Measurements from ENCODE around the gene SLC22A5. TPM values are rescaled to one million over a fixed set of nuclear protein-coding genes. Genes with fewer than 3 reads are reported as not detected.

The SLC22A5 gene
- total and polyA plus RNA-seq, 10 of the 15 experiments (the other 5 are each of a cell fraction or from before 2014, with no cell fraction given), result 1.1 to 4.4 (median 2.3) TPM

- TF ChIP-seq ATF3 (IDR thresholded peaks at IDR 0.05; ENCODE audit: borderline replicate concordance, extremely low read depth, low read depth, low read length) (no peak), SMARCA5 (IDR thresholded peaks at IDR 0.05) (0 out of 2 replicates have a peak, but pooled peaks have one; percentile 61), ZNF24 (IDR thresholded peaks at IDR 0.05) (peak; percentile 53; the same call in 1 of the 2 replicates), SIX5 (IDR thresholded peaks at IDR 0.05; ENCODE audit: low read depth, low read length, severe bottlenecking) (no peak), JUNB (IDR thresholded peaks at IDR 0.05) (no peak; the same call in 1 of the 2 replicates), RFX5 (IDR thresholded peaks at IDR 0.05; ENCODE audit: low read depth, low read length) (no peak), ZBED1 (IDR thresholded peaks at IDR 0.05; ENCODE audit: borderline replicate concordance) (peak; percentile 93), CBX3 (IDR thresholded peaks at IDR 0.05; ENCODE audit: borderline replicate concordance, low read depth) (no peak), RELB (IDR thresholded peaks at IDR 0.05; ENCODE audit: low read depth) (peak; percentile 90), HDAC6 (IDR thresholded peaks at IDR 0.05; ENCODE audit: unreplicated experiment) (no peak), RAD21 (IDR thresholded peaks at IDR 0.05; ENCODE audit: insufficient read depth, low read depth, low read length) (no peak), ZNF384 (IDR thresholded peaks at IDR 0.05; ENCODE audit: borderline replicate concordance, low read depth, low read length) (no peak), FOXM1 (IDR thresholded peaks at IDR 0.05; ENCODE audit: low read depth, low read length) (no peak), DPF2 (IDR thresholded peaks at IDR 0.05) (peak; percentile 79), MTA2 (IDR thresholded peaks at IDR 0.05; ENCODE audit: low read depth) (peak; percentile 93), POU2F2 (IDR thresholded peaks at IDR 0.05; ENCODE audit: borderline replicate concordance, low read depth, low read length) (peak; percentile 83; the same call in 1 of the 3 replicates), BCLAF1 (IDR thresholded peaks at IDR 0.05) (no peak), STAT1 (conservative IDR thresholded peaks at IDR 0.05) (no peak), SMC3 (IDR thresholded peaks at IDR 0.05; ENCODE audit: borderline replicate concordance, low read length) (0 out of 2 replicates have a peak, but pooled peaks have one; percentile 2), YY1 (IDR thresholded peaks at IDR 0.05; ENCODE audit: low read depth, low read length) (peak; percentile 80), TCF3 (IDR thresholded peaks at IDR 0.05; ENCODE audit: borderline replicate concordance, insufficient read depth, low read depth, low read length) (no peak)
- TF ChIP-seq, protein P1, sequence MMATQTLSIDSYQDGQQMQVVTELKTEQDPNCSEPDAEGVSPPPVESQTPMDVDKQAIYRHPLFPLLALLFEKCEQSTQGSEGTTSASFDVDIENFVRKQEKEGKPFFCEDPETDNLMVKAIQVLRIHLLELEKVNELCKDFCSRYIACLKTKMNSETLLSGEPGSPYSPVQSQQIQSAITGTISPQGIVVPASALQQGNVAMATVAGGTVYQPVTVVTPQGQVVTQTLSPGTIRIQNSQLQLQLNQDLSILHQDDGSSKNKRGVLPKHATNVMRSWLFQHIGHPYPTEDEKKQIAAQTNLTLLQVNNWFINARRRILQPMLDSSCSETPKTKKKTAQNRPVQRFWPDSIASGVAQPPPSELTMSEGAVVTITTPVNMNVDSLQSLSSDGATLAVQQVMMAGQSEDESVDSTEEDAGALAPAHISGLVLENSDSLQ (IDR thresholded peaks at IDR 0.05), result peak; percentile 73
- TF ChIP-seq, protein P2, sequence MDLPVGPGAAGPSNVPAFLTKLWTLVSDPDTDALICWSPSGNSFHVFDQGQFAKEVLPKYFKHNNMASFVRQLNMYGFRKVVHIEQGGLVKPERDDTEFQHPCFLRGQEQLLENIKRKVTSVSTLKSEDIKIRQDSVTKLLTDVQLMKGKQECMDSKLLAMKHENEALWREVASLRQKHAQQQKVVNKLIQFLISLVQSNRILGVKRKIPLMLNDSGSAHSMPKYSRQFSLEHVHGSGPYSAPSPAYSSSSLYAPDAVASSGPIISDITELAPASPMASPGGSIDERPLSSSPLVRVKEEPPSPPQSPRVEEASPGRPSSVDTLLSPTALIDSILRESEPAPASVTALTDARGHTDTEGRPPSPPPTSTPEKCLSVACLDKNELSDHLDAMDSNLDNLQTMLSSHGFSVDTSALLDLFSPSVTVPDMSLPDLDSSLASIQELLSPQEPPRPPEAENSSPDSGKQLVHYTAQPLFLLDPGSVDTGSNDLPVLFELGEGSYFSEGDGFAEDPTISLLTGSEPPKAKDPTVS (IDR thresholded peaks at IDR 0.05; ENCODE audit: low read depth, low read length), result no peak
Measured at GRCh38 chr5:132425009-132425937, 55.8 kb downstream of the SLC22A5 start (continued).

Measured in GM12878 (cell line).